Endothelial cell of umbilical vein (primary cell): ENCODE data around the gene PNPLA1. TPM values are rescaled to one million over a fixed set of nuclear protein-coding genes. Genes with fewer than 3 reads are reported as not detected.

Experiments
- BruUV-seq: library from RNA; stranded (reverse); fragments of 400-500 nt; replicated peaks from 2 replicates; lab custom pipeline; 2021; lab: Mats Ljungman, UMichigan
- CTCF ChIA-PET: fragments of 300-600, 350-600 bp; sonication (Branson Sonifier 250); formaldehyde crosslinking; loops from one replicate; lab custom pipeline; 2021; ENCODE audit warnings: antibody characterized with exemption, inconsistent platforms; lab: Charles Lee
- POLR2A ChIA-PET: fragments of 300-600, 350-600 bp; sonication (Branson Sonifier 250); formaldehyde crosslinking; loops from one replicate; lab custom pipeline; 2021; ENCODE audit warnings: antibody characterized with exemption, inconsistent platforms; lab: Charles Lee
- DNase-seq: peaks from one replicate; pipeline ENCODE4 v3.0.0-alpha.2; 2011; ENCODE audit warnings: low read depth, low spot score
- FAIRE-seq: peaks from 2 replicates; lab custom pipeline; 2011; peaks lifted over from hg19 to GRCh38; lab: Jason Lieb, UNC
- H2AFZ ChIP-seq: 2 replicates; pipeline ENCODE4 v1.6.0; 2012; ENCODE audit warnings: low read depth, low read length, control low read depth, inconsistent platforms
- H3K27ac ChIP-seq: 2 replicates; pipeline ENCODE4 v1.5.1; 2011; ENCODE audit warnings: low read depth, mild to moderate bottlenecking, control low read depth, low read length, moderate library complexity; ENCODE audit not compliant: insufficient read depth
- H3K27me3 ChIP-seq, 2 experiments: 2 replicates each; pipeline versions ENCODE4 v1.6.0 to v1.6.1; 2011; ENCODE audit warnings: low read length in 2 of 2, mixed read lengths in 1 of 2; ENCODE audit not compliant: control insufficient read depth in 2 of 2, insufficient read depth in 2 of 2
- H3K36me3 ChIP-seq, 2 experiments: 2 replicates in 1 of 2; 3 replicates in 1 of 2; pipeline ENCODE4 v1.5.1; 2011; ENCODE audit warnings: low read length in 2 of 2, mild to moderate bottlenecking in 1 of 2, moderate library complexity in 1 of 2; ENCODE audit not compliant: control insufficient read depth in 2 of 2, insufficient read depth in 2 of 2; ENCODE audit errors: extremely low read depth in 1 of 2
- H3K4me1 ChIP-seq: 3 replicates; pipeline ENCODE4 v1.5.1; 2011; ENCODE audit warnings: mild to moderate bottlenecking, low read length; ENCODE audit not compliant: control insufficient read depth, insufficient read depth; ENCODE audit errors: extremely low read depth
- H3K4me2 ChIP-seq: 2 replicates; pipeline ENCODE4 v1.6.1; 2011; ENCODE audit warnings: low read length, control low read depth, mixed read lengths; ENCODE audit not compliant: insufficient read depth
- H3K4me3 ChIP-seq, 3 experiments: fragments of 200-600 bp in 1 of 3; sonication (generic), shearing (Covaris generic) in 1 of 3; replicated peaks in 1 of 3; 2 replicates each; pipeline ENCODE4 v1.5.1; 2011 to 2016; ENCODE audit warnings: control low read depth in 3 of 3, low read length in 3 of 3, mild to moderate bottlenecking in 2 of 3, inconsistent platforms in 1 of 3, low read depth in 1 of 3, moderate library complexity in 1 of 3; ENCODE audit not compliant: insufficient read depth in 1 of 3
- H3K79me2 ChIP-seq: 2 replicates; pipeline ENCODE4 v1.6.0; 2012; ENCODE audit warnings: low read length, inconsistent platforms; ENCODE audit not compliant: control insufficient read depth, insufficient read depth
- H3K9ac ChIP-seq: replicated peaks from 2 replicates; pipeline ENCODE3; 2011; ENCODE audit warnings: low read length, control low read depth; ENCODE audit not compliant: insufficient read depth; ENCODE audit errors: extremely low read depth
- H3K9me1 ChIP-seq: replicated peaks from 3 replicates; pipeline ENCODE4 v1.6.0; 2011; ENCODE audit warnings: mild to moderate bottlenecking, low read length; ENCODE audit not compliant: control insufficient read depth, insufficient read depth; ENCODE audit errors: extremely low read depth
- H3K9me3 ChIP-seq: replicated peaks from 2 replicates; pipeline ENCODE4 v1.5.1; 2012; ENCODE audit warnings: low read length, inconsistent platforms; ENCODE audit not compliant: control insufficient read depth, insufficient read depth
- H4K20me1 ChIP-seq: replicated peaks from 2 replicates; pipeline ENCODE3; 2011; ENCODE audit warnings: mild to moderate bottlenecking, low read length; ENCODE audit not compliant: control insufficient read depth, insufficient read depth; ENCODE audit errors: extremely low read depth
- CTCF ChIP-seq, 2 donors: IDR thresholded peaks; 1 replicate in 1 of 2; 2 replicates in 1 of 2; pipeline ENCODE4 v1.5.1; 2011; ENCODE audit warnings: low read length in 2 of 2, mild to moderate bottlenecking in 2 of 2, moderate library complexity in 2 of 2, control low read depth in 1 of 2, inconsistent platforms in 1 of 2, low read depth in 1 of 2; ENCODE audit not compliant: insufficient read depth in 1 of 2; ENCODE audit errors: extremely low read depth in 1 of 2
- EZH2 ChIP-seq: IDR thresholded peaks from 2 replicates; pipeline ENCODE4 v1.6.1; 2012; ENCODE audit warnings: borderline replicate concordance, low read depth, mild to moderate bottlenecking, moderate library complexity, low read length, inconsistent platforms; ENCODE audit not compliant: severe bottlenecking
- FOS ChIP-seq: IDR thresholded peaks from 2 replicates; pipeline ENCODE4 v1.6.1; 2011; ENCODE audit warnings: mild to moderate bottlenecking, low read length, moderate library complexity, borderline replicate concordance; ENCODE audit not compliant: insufficient read depth
- GATA2 ChIP-seq: IDR thresholded peaks from 2 replicates; pipeline ENCODE4 v1.7.0; 2011; ENCODE audit warnings: low read depth, mild to moderate bottlenecking, moderate library complexity, mixed read lengths, low read length; ENCODE audit not compliant: insufficient read length, insufficient read depth
- JUN ChIP-seq: IDR thresholded peaks from 2 replicates; pipeline ENCODE4 v1.6.1; 2011; ENCODE audit warnings: borderline replicate concordance, low read depth; ENCODE audit not compliant: insufficient read length, insufficient read depth
- MAX ChIP-seq: IDR thresholded peaks from 2 replicates; pipeline ENCODE4 v1.6.1; 2011; ENCODE audit not compliant: insufficient read depth, insufficient read length
- MYC ChIP-seq: IDR thresholded peaks from one replicate; pipeline ENCODE4 v1.6.1; 2011; ENCODE audit warnings: mild to moderate bottlenecking, low read depth, low read length
- POLR2A ChIP-seq: IDR thresholded peaks from 2 replicates; pipeline ENCODE4 v1.6.1; 2012; ENCODE audit warnings: low read depth, mild to moderate bottlenecking, control low read depth, low read length
- POLR2AphosphoS5 ChIP-seq: IDR thresholded peaks from 2 replicates; pipeline ENCODE4 v1.6.1; 2012; ENCODE audit warnings: low read depth, mild to moderate bottlenecking, control low read depth, low read length, moderate library complexity; ENCODE audit not compliant: insufficient read depth
- dilution Hi-C: fragments of 300-500 bp; cut with MboI; formaldehyde crosslinking; loops from one replicate; pipeline ENCODE4 v1.15.0; 2019; ENCODE audit warnings: low sequenced_read_pairs; ENCODE audit not compliant: extremely low pct_ligation_motif_present
- intact Hi-C: fragments of 100-400 bp; cut with micrococcal nuclease; formaldehyde crosslinking; loops from one replicate; pipeline ENCODE4 v1.10.0; 2022
- polyA plus RNA-seq, 4 experiments: library from polyadenylated mRNA; depleted of rRNA in 3 of 4; stranded (reverse) in 3 of 4; unstranded in 1 of 4; fragments of >200 nt; gene quantifications; 2 replicates each; pipeline versions ENCODE4 v1.2.1 to v1.2.3, GENCODE V29; 2011 to 2012; ENCODE audit warnings: missing spikeins in 1 of 4
- total RNA-seq: library from RNA; stranded (reverse); gene quantifications from 2 replicates; pipeline ENCODE4 v1.2.3, GENCODE V29; 2021

The PNPLA1 gene
- total and polyA plus RNA-seq, 2 donors (not counting 3 experiments of a cell fraction or from before 2014, with no cell fraction given), result not detected

DNA sequence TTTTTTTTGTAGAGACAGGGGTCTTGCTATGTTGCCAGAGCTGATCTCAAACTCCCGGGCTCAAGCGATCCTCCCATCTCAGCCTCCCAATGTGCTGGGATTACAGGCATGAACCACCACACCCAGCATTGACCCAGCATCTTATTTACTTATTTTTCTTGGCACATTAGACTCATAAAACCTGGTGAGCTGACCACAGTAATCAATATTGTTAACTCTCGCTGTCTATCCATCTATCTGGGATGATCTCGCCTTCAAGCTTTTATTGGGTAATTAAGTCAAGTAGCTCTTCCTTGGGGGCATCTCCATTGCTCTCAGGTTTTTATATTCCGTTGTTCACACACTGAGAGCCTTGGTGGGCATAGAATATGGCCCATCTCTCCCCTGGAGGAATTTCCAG lies 17.0 kb downstream of the PNPLA1 start:
- POLR2A ChIA-PET, result no interaction called here
- Histone ChIP-seq H3K27ac (no peak overlapping the region), H3K79me2 (no peaks in the 10 kb centered on the region)

More for the DNA sequence above, 17.0 kb downstream of the PNPLA1 start:
- no peak for DNase-seq
- H3K4me2 ChIP-seq, result no peak overlapping the region
- H4K20me1 ChIP-seq, result no peaks in the 10 kb centered on the region
- H3K4me1 ChIP-seq, result peaks cover 17% of the 10 kb centered on the region
- no peak overlapping the region for H3K9ac ChIP-seq
- dilution Hi-C loops, result no loop called here
- no peaks in the 10 kb centered on the region for H3K9me1 ChIP-seq
- TF ChIP-seq JUN (no peak), EZH2 (no peak), POLR2AphosphoS5 (no peak), CTCF (IDR thresholded peaks at IDR 0.05; ENCODE audit: extremely low read depth in 1 of 2, insufficient read depth in 1 of 2, low read depth in 1 of 2, low read length in 2 of 2) (no peak), GATA2 (no peak), MYC (no peak), FOS (no peak), MAX (no peak), POLR2A (no peak)
- no peaks in the 10 kb centered on the region for H3K36me3 ChIP-seq
- H3K4me3 ChIP-seq, result no peak overlapping the region
- no TSS peak for BruUV-seq
- intact Hi-C loops, result no loop called here
- CTCF ChIA-PET, result interaction anchor here (0.8 to 8.8 kb wide), 8 partner anchors 14 to 163 kb away, joined by 3 to 79 read pairs (median 4); no protein-coding TSS in a partner anchor
- no peaks in the 10 kb centered on the region for H3K9me3 ChIP-seq
- no peak for FAIRE-seq
- no peak overlapping the region for H2AFZ ChIP-seq
- peaks cover 27 to 31% of the 10 kb centered on the region in 2 experiments for H3K27me3 ChIP-seq
